ENCODE results near the gene CLEC11A.
"Not testable (repeated sequence)": the region's sequence is repeated elsewhere in the genome, so short reads cannot be mapped to it uniquely, and the experiment has no call there.

GRCh38 chr19:50759076-50759475 is 35.9 kb downstream of the CLEC11A start:
- TF ChIP-seq, protein P1, sequence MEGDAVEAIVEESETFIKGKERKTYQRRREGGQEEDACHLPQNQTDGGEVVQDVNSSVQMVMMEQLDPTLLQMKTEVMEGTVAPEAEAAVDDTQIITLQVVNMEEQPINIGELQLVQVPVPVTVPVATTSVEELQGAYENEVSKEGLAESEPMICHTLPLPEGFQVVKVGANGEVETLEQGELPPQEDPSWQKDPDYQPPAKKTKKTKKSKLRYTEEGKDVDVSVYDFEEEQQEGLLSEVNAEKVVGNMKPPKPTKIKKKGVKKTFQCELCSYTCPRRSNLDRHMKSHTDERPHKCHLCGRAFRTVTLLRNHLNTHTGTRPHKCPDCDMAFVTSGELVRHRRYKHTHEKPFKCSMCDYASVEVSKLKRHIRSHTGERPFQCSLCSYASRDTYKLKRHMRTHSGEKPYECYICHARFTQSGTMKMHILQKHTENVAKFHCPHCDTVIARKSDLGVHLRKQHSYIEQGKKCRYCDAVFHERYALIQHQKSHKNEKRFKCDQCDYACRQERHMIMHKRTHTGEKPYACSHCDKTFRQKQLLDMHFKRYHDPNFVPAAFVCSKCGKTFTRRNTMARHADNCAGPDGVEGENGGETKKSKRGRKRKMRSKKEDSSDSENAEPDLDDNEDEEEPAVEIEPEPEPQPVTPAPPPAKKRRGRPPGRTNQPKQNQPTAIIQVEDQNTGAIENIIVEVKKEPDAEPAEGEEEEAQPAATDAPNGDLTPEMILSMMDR (IDR thresholded peaks at IDR 0.05; ENCODE audit: low read depth, low read length, poor library complexity, severe bottlenecking) = not testable (repeated sequence)
- not testable (repeated sequence) for TF ChIP-seq EZH2phosphoT487 (IDR thresholded peaks at IDR 0.05; ENCODE audit: borderline replicate concordance, low read length)
